Hepatocyte (in vitro differentiated cells): ENCODE measurements around the gene C5orf15.

Source experiments
- CTCF ChIP-seq: fragments of 200-600 bp; sonication (generic); IDR thresholded peaks from 2 replicates; pipeline ENCODE4 v1.5.1; 2016; ENCODE audit warnings: antibody characterized with exemption, mild to moderate bottlenecking; ENCODE audit not compliant: poor library complexity
- EZH2 ChIP-seq: fragments of 200-600 bp; sonication (generic); IDR thresholded peaks from 2 replicates; pipeline ENCODE4 v1.6.1; 2016; ENCODE audit warnings: antibody characterized with exemption, mild to moderate bottlenecking, borderline replicate concordance
- EZH2phosphoT487 ChIP-seq: fragments of 200-600 bp; sonication (generic); IDR thresholded peaks from one replicate; pipeline ENCODE4 v1.6.1; 2018; ENCODE audit warnings: antibody characterized with exemption, mild to moderate bottlenecking, low read depth, moderate library complexity; ENCODE audit not compliant: unreplicated experiment, severe bottlenecking

- TF ChIP-seq CTCF (no peak), EZH2phosphoT487 (no peak), EZH2 (no peak)
Observed at GRCh38 chr5:133926489-133927299, 41.7 kb downstream of the C5orf15 start.
